HG03280 (cell line): Measurements from ENCODE around the gene PPIL6.

Experiments
- ATAC-seq: cut with Tn5 transposase; IDR thresholded peaks from one replicate; pipeline ENCODE4 v1.9.1; 2021; ENCODE audit warnings: mild to moderate bottlenecking, moderate library complexity; ENCODE audit not compliant: unreplicated experiment

Gene PPIL6

GRCh38 chr6:109406196-109406595 lies 34.2 kb downstream of the PPIL6 start:
- ATAC-seq, result no peak

DNA sequence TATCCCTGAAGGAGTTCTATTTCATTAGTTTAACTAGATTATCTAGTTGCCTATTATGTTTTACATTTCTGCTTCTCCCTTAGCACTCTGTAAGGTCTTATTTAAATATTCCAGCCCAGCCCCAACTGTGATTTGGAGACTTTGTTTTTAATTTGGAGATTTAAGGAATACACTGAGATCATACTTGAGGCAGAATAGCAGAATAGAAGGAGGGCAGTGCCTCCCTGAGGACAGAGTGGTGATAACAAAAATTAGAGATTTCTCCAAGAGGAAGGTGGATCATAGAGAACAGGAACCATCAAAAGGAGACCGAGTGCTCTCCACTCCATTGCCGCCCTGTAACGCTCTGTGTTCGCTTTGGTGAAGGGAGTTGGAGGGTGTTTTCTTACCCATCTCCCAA lies 43.4 kb downstream of the PPIL6 start:
- no peak for ATAC-seq

GRCh38 chr6:109396046-109396718 lies 44.2 kb downstream of the PPIL6 start:
- no peak for ATAC-seq

- no peak for ATAC-seq
Observed at GRCh38 chr6:109393886-109394281, 46.5 kb downstream of the PPIL6 start.

DNA sequence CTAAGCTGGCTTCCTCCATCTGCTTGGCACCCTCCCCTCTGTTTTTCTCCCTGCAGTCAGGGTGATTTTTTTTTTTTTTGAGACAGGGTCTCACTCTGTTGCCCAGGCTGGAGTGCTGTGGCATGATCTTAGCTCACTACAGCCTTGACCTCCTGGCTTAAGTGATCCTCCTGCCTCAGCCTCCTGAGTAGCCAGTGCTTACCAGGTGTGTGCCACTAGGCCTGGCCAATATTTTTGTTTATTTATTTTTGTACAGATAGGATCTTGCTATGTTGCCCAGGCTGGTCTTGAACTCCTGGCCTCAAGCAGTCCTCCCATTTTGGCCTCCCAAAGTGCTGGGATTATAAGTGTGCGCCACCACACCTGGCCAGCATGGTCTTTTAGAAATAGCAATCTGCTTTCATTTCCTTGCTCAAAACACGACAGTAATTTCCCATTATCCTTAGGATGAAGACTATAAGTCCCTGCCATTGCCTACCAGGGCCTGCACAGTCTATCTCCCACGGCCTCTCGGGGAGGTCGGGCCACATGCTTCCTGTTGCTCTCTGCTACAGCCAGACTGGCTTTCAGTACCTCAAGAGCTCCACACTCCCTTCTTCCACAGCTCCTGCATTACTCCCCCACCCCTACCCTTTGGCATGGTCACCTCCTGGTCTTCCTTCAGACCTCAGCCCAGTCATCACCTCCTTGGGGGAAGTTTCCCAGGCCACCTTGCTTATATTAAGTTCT lies 47.1 kb downstream of the PPIL6 start:
- no peak for ATAC-seq

DNA sequence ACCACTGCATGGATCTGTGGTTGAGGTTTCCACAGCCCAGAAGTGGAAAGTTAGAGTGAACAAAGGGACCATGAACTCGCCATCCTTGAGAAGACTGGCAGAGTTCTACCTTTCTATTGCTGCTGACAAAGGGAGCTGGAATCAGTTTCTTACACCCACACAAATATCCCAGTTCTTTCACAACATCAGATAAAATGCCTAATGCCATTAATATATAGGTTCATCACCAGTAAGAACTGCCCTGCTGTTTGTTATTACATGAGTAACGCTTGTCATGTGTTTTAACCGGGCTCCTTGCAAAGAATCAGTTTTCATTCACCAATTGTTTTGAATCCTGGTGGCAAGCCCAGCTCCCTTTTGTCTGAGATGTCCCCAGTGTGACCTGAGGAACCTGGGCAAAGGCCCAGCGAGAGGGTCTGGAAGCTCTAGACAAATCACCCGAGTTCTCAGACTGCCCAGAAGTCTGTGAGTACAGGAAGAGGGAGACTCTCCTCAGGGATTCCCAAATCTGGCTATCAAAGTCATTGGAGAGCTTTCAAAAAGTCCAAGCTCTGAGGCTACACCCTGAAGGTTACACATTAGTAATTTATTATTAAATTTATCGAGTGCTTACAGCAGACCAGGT lies 50.7 kb downstream of the PPIL6 start:
- ATAC-seq, result no peak

- ATAC-seq, result no peak
Observed at GRCh38 chr6:109388265-109388664, 52.2 kb downstream of the PPIL6 start.

DNA sequence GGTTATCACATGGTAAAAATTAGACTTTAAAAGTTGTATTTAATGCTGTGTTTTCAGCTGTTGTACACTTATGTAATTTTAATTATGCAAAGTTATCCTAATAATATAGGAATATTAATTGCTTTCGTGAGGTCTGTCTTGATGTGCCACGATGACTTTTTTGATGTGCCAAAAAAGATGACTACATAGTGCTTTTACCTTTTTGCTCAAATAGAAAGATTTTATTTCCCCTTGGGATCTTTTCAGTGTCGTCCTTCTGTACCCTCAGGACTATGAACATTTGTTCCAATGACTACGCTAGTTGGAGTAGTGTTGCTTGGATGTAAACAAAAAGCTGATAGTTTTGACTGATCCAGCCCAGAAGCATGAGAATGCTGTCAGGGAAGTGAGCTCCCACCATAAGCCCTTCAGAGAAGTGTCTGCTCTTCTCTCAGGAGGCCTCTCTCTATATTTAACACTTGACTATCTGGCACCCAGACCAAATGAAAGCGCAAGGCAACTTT lies 56.9 kb downstream of the PPIL6 start:
- no peak for ATAC-seq

- peak; percentile 68 for ATAC-seq
Observed at GRCh38 chr6:109382576-109383437, 57.6 kb downstream of the PPIL6 start.

DNA sequence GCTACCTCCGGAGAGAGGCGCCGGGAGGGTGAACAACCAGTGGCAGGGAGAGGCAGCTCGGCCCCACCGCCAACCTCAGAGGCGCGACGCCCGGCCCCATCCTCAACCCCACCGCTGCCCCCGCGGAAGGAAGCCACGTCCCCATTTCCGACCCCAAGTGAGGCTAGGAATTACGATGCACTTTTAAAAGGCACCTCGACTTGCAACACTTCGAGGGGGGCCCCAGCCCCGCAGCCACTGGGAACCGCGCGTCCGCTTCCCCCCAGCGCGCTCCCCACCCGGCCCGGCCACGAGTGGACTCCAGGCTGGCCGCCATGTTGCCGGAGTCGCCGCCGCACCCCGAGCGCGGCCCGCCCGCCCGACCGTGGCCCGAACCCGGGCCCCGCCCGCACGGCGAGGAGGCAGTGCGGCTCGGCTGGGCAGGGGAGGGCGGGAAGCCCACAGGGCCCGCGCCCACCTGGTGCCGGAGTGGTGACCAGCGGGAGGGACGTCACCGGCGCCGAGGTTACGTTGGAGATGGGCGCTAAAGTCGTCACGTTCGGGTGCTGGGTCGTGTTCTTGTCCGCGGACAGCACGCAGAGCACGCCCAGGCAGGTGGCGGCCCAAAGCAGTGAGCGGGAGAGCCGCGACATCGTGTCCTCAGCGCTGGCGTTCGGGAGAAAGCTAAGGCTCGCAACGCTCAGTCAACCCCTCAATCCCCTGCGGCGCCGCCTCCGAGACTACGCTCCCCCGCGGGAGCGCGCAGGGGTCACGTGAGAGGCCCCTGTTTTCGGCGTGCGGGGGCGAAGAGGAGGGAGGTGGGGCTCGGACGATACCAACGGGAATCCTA lies 58.5 kb downstream of the PPIL6 start, which contains the start of gene CD164:
CD164 (minus strand) TSS at position 721 of the 829 bp plus-strand sequence; CDS start at position 632, 89 bp downstream.
- peak; percentile 59 for ATAC-seq

DNA sequence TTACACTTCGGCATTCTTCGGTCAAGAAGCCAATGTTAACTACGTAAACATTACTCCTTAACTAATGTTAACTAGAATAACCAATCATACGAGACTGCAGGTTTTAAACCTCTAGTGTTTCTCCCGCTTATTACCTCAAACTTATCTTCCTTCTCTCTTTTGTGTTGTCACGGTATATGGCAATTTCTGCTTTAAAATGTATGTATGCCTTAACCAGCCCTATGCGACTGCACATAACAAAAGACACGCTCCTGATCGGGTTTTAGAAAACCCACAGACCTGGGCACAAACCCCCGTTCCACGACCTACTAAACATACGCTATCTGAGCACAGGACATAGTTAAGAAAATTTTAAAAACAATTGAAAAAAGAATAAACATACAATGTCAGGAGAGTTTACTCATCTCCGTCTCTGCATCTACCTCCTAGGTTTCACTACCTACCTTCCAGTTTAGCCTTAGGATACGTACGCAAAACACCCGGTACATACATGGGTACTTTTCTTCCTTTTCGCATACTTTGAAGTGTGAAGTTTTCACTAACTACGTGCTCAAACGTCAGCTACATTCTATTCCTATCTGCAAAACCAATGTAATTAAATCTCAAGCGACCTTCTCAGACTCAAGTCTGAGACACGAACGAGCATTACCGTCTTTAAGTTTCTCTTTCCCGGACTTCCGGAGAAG lies 59.2 kb downstream of the PPIL6 start:
- no peak for ATAC-seq

DNA sequence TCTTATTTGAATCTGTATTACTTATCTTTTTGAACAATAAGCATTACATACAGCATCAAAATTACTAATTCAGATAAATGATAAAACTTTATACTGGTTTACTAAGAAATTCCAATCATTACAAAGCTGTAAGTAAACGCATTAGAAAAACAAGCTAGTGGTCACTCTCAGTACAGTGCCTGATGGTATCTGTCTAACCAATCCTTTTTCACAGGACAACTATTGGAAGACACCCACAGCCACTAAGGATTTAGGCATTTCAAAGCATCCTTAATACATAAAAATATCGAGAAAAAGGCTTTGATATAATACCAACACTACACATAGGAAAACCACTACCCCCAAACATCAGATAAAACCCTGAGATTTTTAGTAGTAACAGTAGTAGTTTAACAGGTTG lies 60.7 kb downstream of the PPIL6 start:
- ATAC-seq, result no peak

- no peak for ATAC-seq
Observed at GRCh38 chr6:109377717-109378116, 62.7 kb downstream of the PPIL6 start.

GRCh38 chr6:109374326-109374892 lies 66.0 kb downstream of the PPIL6 start:
- ATAC-seq, result no peak

- ATAC-seq, result peak; percentile 91
Observed at GRCh38 chr6:109373762-109374161, 66.7 kb downstream of the PPIL6 start.

DNA sequence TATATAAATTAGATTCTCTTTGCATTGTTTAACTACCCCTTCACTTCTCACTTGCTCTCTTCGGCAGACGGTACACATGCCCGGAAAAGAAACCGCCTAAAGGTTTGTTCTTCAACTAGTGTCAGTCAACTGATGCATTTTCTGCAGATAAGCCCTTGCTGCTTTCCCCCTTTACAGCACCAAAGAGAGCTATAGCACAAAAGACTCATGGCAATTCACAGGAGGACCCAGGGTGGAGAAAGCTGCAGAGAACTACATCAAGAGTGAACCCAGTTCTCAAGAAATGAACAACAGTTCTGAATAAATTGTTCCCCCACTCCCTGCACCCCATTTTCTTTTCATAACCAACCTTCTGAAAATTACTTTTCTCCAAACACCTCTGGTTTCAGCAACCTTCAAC lies 67.1 kb downstream of the PPIL6 start:
- no peak for ATAC-seq

- ATAC-seq, result no peak
Observed at GRCh38 chr6:109372130-109372529, 68.3 kb downstream of the PPIL6 start.

DNA sequence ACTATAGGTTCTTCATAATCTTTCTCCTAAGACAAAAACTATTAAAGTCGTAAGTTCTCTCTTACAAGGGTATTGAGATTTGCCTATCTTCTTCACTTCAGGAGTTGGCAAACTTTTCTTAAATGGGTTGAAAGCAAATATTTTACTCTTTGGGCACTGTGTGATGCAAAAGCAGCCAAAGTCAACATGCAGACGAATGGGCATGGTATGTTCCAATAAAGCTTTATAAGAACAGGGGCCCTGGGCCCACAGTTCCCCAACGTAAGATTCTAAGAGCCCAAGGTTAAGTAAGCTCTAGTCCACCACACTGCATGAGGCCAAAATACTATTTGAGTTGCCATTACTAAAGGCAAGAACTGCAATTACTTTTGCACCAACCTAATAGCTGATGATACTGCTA lies 69.6 kb downstream of the PPIL6 start:
- no peak for ATAC-seq

DNA sequence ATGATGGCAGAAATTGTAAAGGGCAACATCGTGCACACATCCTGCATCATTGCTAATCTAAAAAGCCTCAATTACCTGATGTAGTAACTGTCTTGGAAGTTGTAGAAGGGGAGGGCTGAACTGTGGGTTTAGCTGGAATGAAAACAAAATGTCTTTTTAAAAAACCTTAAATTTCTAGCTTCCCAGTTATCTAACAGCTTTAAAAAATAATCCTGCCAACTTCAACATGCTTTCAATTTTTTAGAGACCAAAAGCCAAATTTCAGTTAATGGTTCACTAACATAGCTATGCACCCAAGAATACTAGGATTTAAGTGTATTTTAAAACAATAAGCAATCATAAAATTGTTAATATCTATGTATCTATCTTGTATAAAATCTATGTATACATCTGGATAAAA lies 70.1 kb downstream of the PPIL6 start:
- no peak for ATAC-seq
